Caco-2 (cell line): ENCODE measurements around the gene PLEKHA3. TPM values are rescaled to one million over a fixed set of nuclear protein-coding genes. Genes with fewer than 3 reads are reported as not detected.

Source experiments
- BruUV-seq: library from RNA; stranded (reverse); fragments of 400-500 nt; replicated peaks from 2 replicates; lab custom pipeline; 2021; lab: Mats Ljungman, UMichigan
- CTCF ChIA-PET: fragments of 300-600 bp; sonication (Branson Sonifier 250); formaldehyde crosslinking; loops from one replicate; lab custom pipeline; 2022; ENCODE audit warnings: antibody characterized with exemption; lab: Charles Lee
- POLR2A ChIA-PET: fragments of 300-600 bp; sonication (Branson Sonifier 250); formaldehyde crosslinking; loops from one replicate; lab custom pipeline; 2022; ENCODE audit warnings: antibody characterized with exemption; lab: Charles Lee
- DNase-seq, 2 experiments: peaks; one replicate each; pipeline versions ENCODE4 v3.0.0 to v3.0.0-alpha.2; 2020 to 2022
- H3K27me3 ChIP-seq: replicated peaks from 2 replicates; pipeline ENCODE4 v1.6.0; 2011; ENCODE audit warnings: low read length; ENCODE audit not compliant: control insufficient read depth, insufficient read depth
- H3K36me3 ChIP-seq: 2 replicates; pipeline ENCODE4 v1.5.1; 2011; ENCODE audit warnings: low read length; ENCODE audit not compliant: control insufficient read depth, insufficient read depth
- H3K4me1 ChIP-seq: fragments of 250-450 bp; sonication (Bioruptor Pico); 2 replicates; pipeline ENCODE4 v1.5.1; 2020; ENCODE audit warnings: mild to moderate bottlenecking
- H3K4me3 ChIP-seq: 2 replicates; pipeline ENCODE4 v1.5.1; 2011; ENCODE audit warnings: low read depth, mild to moderate bottlenecking, control low read depth, low read length
- H3K9me3 ChIP-seq: fragments of 250-450 bp; sonication (Bioruptor Pico); 2 replicates; pipeline ENCODE4 v1.5.1; 2020; ENCODE audit warnings: mild to moderate bottlenecking, moderate library complexity
- H3K27ac Mint-ChIP-seq: one replicate; pipeline ENCODE4 v1.8.0; 2022; ENCODE audit warnings: mixed read lengths; ENCODE audit not compliant: unreplicated experiment
- H3K27me3 Mint-ChIP-seq: one replicate; pipeline ENCODE4 v1.8.0; 2022; ENCODE audit warnings: mixed read lengths; ENCODE audit not compliant: insufficient read depth, unreplicated experiment
- H3K36me3 Mint-ChIP-seq: one replicate; pipeline ENCODE4 v1.8.0; 2022; ENCODE audit warnings: mild to moderate bottlenecking, mixed read lengths; ENCODE audit not compliant: insufficient read depth, unreplicated experiment
- H3K4me1 Mint-ChIP-seq: one replicate; pipeline ENCODE4 v1.8.0; 2022; ENCODE audit warnings: low read depth, mixed read lengths; ENCODE audit not compliant: unreplicated experiment
- H3K4me3 Mint-ChIP-seq: one replicate; pipeline ENCODE4 v1.8.0; 2022; ENCODE audit warnings: mild to moderate bottlenecking, moderate library complexity, mixed read lengths; ENCODE audit not compliant: unreplicated experiment
- H3K9me3 Mint-ChIP-seq: one replicate; pipeline ENCODE4 v1.8.0; 2022; ENCODE audit warnings: mixed read lengths; ENCODE audit not compliant: unreplicated experiment
- intact Hi-C: fragments of 100-400 bp; cut with micrococcal nuclease; formaldehyde crosslinking; loops from one replicate; pipeline ENCODE4 v1.10.0; 2022; ENCODE audit not compliant: unreplicated experiment
- total RNA-seq: library from RNA; stranded (reverse); gene quantifications from 2 replicates; pipeline ENCODE4 v1.2.3, GENCODE V29; 2022
- TF ChIP-seq, protein P1 (sequence below), 2 experiments: fragments of 200-600 bp in 1 of 2; IDR thresholded peaks; 1 replicate in 1 of 2; 2 replicates in 1 of 2; pipeline versions ENCODE4 v1.5.1 to v1.8.0; 2011 to 2022; ENCODE audit warnings: antibody characterized with exemption in 1 of 2, control low read depth in 1 of 2, inconsistent platforms in 1 of 2, low read depth in 1 of 2, low read length in 1 of 2, mild to moderate bottlenecking in 1 of 2, moderate library complexity in 1 of 2; ENCODE audit not compliant: insufficient read depth in 1 of 2, severe bottlenecking in 1 of 2, unreplicated experiment in 1 of 2

PLEKHA3 gene
- total RNA-seq, 1 experiment from 2014 or later: 18.5 TPM

DNA sequence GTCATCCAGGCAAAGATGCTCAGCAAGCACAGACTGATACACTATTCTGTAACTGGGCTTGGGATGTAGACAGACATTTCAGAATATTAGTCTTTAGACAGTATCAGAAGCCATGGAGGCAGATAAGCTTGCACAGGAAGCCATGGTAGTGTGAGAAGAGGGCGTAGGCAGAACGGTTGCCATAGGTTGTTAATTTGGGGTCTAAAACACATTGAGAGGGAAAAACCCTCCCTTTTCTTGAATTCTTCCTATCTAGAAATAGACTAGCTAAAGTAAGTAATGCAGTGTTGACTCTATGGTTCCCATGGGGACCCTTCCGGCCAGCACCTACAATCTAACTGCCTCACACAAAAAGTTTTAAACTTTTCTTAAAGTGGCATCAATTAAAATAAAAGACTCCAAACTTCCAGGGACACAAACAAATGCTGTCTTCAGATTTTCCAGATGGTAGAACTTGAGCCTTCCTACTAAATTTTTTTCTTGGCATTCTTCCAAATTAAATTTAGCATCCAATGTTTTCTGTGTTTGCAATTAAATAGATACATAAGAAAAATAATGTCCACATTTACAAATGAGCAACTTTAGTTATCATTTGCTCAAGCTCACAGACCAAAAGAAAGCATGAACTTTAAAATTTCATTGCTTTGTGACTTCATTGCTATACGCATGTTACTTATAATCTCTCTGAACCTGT, 31.1 kb upstream of the PLEKHA3 start:
- no peaks in the 10 kb centered on the region for H3K27me3 Mint-ChIP-seq
- TF ChIP-seq, protein P1, sequence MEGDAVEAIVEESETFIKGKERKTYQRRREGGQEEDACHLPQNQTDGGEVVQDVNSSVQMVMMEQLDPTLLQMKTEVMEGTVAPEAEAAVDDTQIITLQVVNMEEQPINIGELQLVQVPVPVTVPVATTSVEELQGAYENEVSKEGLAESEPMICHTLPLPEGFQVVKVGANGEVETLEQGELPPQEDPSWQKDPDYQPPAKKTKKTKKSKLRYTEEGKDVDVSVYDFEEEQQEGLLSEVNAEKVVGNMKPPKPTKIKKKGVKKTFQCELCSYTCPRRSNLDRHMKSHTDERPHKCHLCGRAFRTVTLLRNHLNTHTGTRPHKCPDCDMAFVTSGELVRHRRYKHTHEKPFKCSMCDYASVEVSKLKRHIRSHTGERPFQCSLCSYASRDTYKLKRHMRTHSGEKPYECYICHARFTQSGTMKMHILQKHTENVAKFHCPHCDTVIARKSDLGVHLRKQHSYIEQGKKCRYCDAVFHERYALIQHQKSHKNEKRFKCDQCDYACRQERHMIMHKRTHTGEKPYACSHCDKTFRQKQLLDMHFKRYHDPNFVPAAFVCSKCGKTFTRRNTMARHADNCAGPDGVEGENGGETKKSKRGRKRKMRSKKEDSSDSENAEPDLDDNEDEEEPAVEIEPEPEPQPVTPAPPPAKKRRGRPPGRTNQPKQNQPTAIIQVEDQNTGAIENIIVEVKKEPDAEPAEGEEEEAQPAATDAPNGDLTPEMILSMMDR (IDR thresholded peaks at IDR 0.05; ENCODE audit: insufficient read depth in 1 of 2, low read depth in 1 of 2, low read length in 1 of 2, severe bottlenecking in 1 of 2, unreplicated experiment in 1 of 2): no peak
- H3K4me1 ChIP-seq: no peaks in the 10 kb centered on the region
- intact Hi-C loops: no loop called here
- no TSS peak for BruUV-seq
- peaks cover 58% of the 10 kb centered on the region for H3K36me3 Mint-ChIP-seq
- ChIA-PET POLR2A (no interaction called here), CTCF (no interaction called here)
- H3K27ac Mint-ChIP-seq: no peak overlapping the region
- DNase-seq: no peak
- no peaks in the 10 kb centered on the region for H3K9me3 ChIP-seq
- H3K36me3 ChIP-seq: peaks cover 3% of the 10 kb centered on the region; the same call in 1 of the 2 replicates
- H3K4me3 ChIP-seq: peak overlapping the region; percentile 99
- no peaks in the 10 kb centered on the region for H3K27me3 ChIP-seq
- H3K4me1 Mint-ChIP-seq: peaks cover 11% of the 10 kb centered on the region
- H3K4me3 Mint-ChIP-seq: peak overlapping the region; percentile 93
- H3K9me3 Mint-ChIP-seq: no peaks in the 10 kb centered on the region

DNA sequence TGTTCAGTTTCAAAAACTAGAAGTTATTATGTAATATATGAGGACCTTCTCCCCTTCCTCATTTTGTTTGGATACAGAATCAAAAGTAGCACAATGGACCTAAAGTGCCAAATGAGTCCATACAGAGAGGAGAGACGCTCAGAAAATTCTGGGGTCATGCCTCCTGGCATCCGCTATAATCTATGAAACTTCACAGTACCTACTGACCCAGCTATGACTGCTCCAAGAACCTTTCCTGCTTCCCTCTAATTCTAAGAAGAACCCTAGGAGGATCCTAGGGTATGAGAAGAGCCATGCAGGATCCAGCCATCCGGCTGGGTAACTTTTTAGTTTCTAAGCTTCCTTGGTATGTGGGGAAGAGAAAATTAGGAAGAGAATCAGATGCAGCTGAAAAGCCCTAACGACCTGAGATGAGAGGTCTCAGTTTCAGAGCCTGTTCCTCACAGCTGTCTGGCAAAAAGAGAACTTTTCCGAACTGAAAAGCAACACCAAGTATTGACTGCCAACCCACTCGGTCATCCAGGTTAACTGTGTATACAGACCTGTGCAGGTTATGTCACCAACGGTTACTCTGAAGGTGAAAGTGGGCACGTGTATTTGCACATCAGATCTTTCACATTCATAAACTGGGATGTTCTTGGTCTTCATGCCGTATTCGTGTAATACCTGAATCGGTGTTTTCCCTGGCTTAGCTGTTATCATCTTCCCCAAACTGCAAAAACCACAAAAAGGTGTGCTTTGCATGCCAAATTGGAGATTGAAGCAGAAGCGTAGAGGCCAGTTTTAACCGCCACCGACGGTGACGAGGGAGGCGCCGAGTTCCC, 30.3 kb upstream of the PLEKHA3 start:
- BruUV-seq: TSS peak; percentile 44
- Mint-ChIP-seq H3K4me3 (peak overlapping the region; percentile 93), H3K27ac (peak overlapping the region; percentile 100), H3K9me3 (no peaks in the 10 kb centered on the region), H3K36me3 (peaks cover 50% of the 10 kb centered on the region), H3K27me3 (peaks cover 5% of the 10 kb centered on the region), H3K4me1 (peaks cover 11% of the 10 kb centered on the region)
- peaks cover 3% of the 10 kb centered on the region; the same call in 1 of the 2 replicates for H3K36me3 ChIP-seq
- H3K27me3 ChIP-seq: no peaks in the 10 kb centered on the region
- no peaks in the 10 kb centered on the region for H3K9me3 ChIP-seq
- no peaks in the 10 kb centered on the region for H3K4me1 ChIP-seq
- CTCF ChIA-PET: no interaction called here
- POLR2A ChIA-PET: no interaction called here
- no peak for DNase-seq
- intact Hi-C loops: no loop called here
- peak overlapping the region; percentile 99 for H3K4me3 ChIP-seq
- TF ChIP-seq, protein P1 (IDR thresholded peaks at IDR 0.05; ENCODE audit: insufficient read depth in 1 of 2, low read depth in 1 of 2, low read length in 1 of 2, severe bottlenecking in 1 of 2, unreplicated experiment in 1 of 2): no peak

DNA sequence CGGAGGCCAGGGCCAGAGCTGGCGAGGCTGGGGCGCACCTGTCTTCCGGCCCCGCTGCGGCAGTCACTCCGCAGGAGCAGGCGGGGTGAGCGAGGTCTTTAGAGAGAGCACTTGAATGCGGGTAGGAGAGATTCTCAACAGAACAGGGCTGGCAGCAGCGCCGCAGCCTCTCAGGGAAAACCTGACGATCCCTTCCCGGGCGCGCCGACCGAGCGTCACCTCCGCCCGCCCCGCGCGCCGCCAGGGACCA, 29.8 kb upstream of the PLEKHA3 start:
- peaks cover 5% of the 10 kb centered on the region for H3K27me3 Mint-ChIP-seq
- peaks cover 45% of the 10 kb centered on the region for H3K36me3 Mint-ChIP-seq
- ChIA-PET POLR2A (interaction anchor here (0.6 to 1.4 kb wide), 9 partner anchors 30 to 338 kb away, joined by 3 to 22 read pairs (median 4); partner anchors contain the start of genes PLEKHA3 and RBM45), CTCF (interaction anchor here (0.7 to 1.0 kb wide), 3 partner anchors 22 to 36 kb away, joined by 3 to 5 read pairs (median 5); partner anchors contain the start of gene PLEKHA3)
- TF ChIP-seq, protein P1 (IDR thresholded peaks at IDR 0.05; ENCODE audit: insufficient read depth in 1 of 2, low read depth in 1 of 2, low read length in 1 of 2, severe bottlenecking in 1 of 2, unreplicated experiment in 1 of 2): no peak
- peak overlapping the region; percentile 99 for H3K4me3 ChIP-seq
- H3K27ac Mint-ChIP-seq: peak overlapping the region; percentile 100
- no peaks in the 10 kb centered on the region for H3K4me1 ChIP-seq
- intact Hi-C loops: no loop called here
- peaks cover 11% of the 10 kb centered on the region for H3K4me1 Mint-ChIP-seq
- no TSS peak for BruUV-seq
- DNase-seq: no peak
- peaks cover 3% of the 10 kb centered on the region; the same call in 1 of the 2 replicates for H3K36me3 ChIP-seq
- peak overlapping the region; percentile 93 for H3K4me3 Mint-ChIP-seq
- H3K9me3 Mint-ChIP-seq: no peaks in the 10 kb centered on the region
- no peaks in the 10 kb centered on the region for H3K27me3 ChIP-seq
- no peaks in the 10 kb centered on the region for H3K9me3 ChIP-seq
